H1 (cell line): ENCODE results near the gene CRTC3. TPM values are rescaled to one million over a fixed set of nuclear protein-coding genes. Genes with fewer than 3 reads are reported as not detected.

Source experiments
- CTCF ChIA-PET: fragments of 300-600 bp; sonication (Branson Sonifier 250); formaldehyde crosslinking; loops from one replicate; lab custom pipeline; 2021; ENCODE audit not compliant: partially characterized antibody; lab: Charles Lee
- POLR2A ChIA-PET: fragments of 300-600 bp; sonication (Branson Sonifier 250); formaldehyde crosslinking; loops from one replicate; lab custom pipeline; 2021; ENCODE audit warnings: inconsistent platforms; ENCODE audit not compliant: partially characterized antibody; lab: Charles Lee
- DNase-seq, 2 experiments: peaks; one replicate each; pipeline versions ENCODE4 v3.0.0 to v3.0.0-alpha.2; 2010 to 2022; ENCODE audit warnings: low spot score in 2 of 2, low read depth in 1 of 2, mixed read lengths in 1 of 2
- FAIRE-seq: peaks from 2 replicates; lab custom pipeline; 2011; peaks lifted over from hg19 to GRCh38; lab: Jason Lieb, UNC
- H2AFZ ChIP-seq: 2 replicates; pipeline ENCODE4 v1.8.1; 2012; ENCODE audit warnings: low read length, inconsistent platforms
- H2AK5ac ChIP-seq: 2 replicates; pipeline ENCODE4 v1.6.1; 2013; ENCODE audit warnings: low read depth, low read length
- H2BK120ac ChIP-seq: replicated peaks from 2 replicates; pipeline ENCODE3; 2013; ENCODE audit warnings: low read depth, low read length, inconsistent platforms
- H2BK12ac ChIP-seq: 2 replicates; pipeline ENCODE4 v1.6.1; 2013; ENCODE audit warnings: low read depth, low read length
- H2BK15ac ChIP-seq: 2 replicates; pipeline ENCODE4 v1.6.1; 2013; ENCODE audit warnings: low read length
- H2BK20ac ChIP-seq: 2 replicates; pipeline ENCODE4 v1.6.1; 2013; ENCODE audit warnings: low read length
- H2BK5ac ChIP-seq: 2 replicates; pipeline ENCODE4 v1.6.1; 2013; ENCODE audit warnings: low read depth, low read length
- H3K14ac ChIP-seq: 2 replicates; pipeline ENCODE4 v1.6.1; 2013; ENCODE audit warnings: inconsistent platforms; ENCODE audit not compliant: insufficient read length
- H3K18ac ChIP-seq: 2 replicates; pipeline ENCODE4 v1.6.1; 2013; ENCODE audit warnings: low read length; ENCODE audit errors: extremely low read depth
- H3K23ac ChIP-seq: 2 replicates; pipeline ENCODE4 v1.6.1; 2013; ENCODE audit warnings: inconsistent platforms; ENCODE audit not compliant: insufficient read length
- H3K23me2 ChIP-seq: 2 replicates; pipeline ENCODE4 v1.6.1; 2013; ENCODE audit warnings: low read depth, low read length
- H3K27ac ChIP-seq: 2 replicates; pipeline ENCODE4 v1.6.1; 2011; ENCODE audit warnings: low read depth, low read length, inconsistent platforms
- H3K27me3 ChIP-seq, 4 experiments: replicated peaks in 1 of 4; 1 replicate in 1 of 4; 2 replicates in 3 of 4; pipeline versions ENCODE4 v1.6.1 to v1.8.1; 2011 to 2013; ENCODE audit warnings: low read length in 3 of 4, mild to moderate bottlenecking in 3 of 4, inconsistent platforms in 2 of 4, mixed read lengths in 2 of 4, moderate library complexity in 1 of 4; ENCODE audit not compliant: control insufficient read depth in 3 of 4, insufficient read depth in 3 of 4; ENCODE audit errors: extremely low read depth in 1 of 4
- H3K36me3 ChIP-seq, 4 experiments: 2 replicates each; pipeline versions ENCODE4 v1.6.1 to v1.8.1; 2011 to 2013; ENCODE audit warnings: mild to moderate bottlenecking in 4 of 4, low read length in 3 of 4, moderate library complexity in 2 of 4, control low read depth in 1 of 4, inconsistent platforms in 1 of 4; ENCODE audit not compliant: insufficient read depth in 4 of 4, control insufficient read depth in 2 of 4
- H3K4ac ChIP-seq: replicated peaks from 2 replicates; pipeline ENCODE3; 2013; ENCODE audit warnings: low read length, low read depth, mixed read lengths, inconsistent platforms; ENCODE audit not compliant: insufficient read length
- H3K4me1 ChIP-seq, 4 experiments: replicated peaks in 1 of 4; 1 replicate in 1 of 4; 2 replicates in 3 of 4; pipeline versions ENCODE4 v1.6.1 to v1.8.1; 2011 to 2013; ENCODE audit warnings: low read length in 3 of 4, inconsistent platforms in 2 of 4, mixed read lengths in 1 of 4; ENCODE audit not compliant: insufficient read depth in 4 of 4, control insufficient read depth in 3 of 4
- H3K4me2 ChIP-seq, 2 experiments: 2 replicates each; pipeline versions ENCODE4 v1.6.1 to v1.8.1; 2011 to 2013; ENCODE audit warnings: low read depth in 2 of 2, low read length in 2 of 2, control low read depth in 1 of 2, inconsistent platforms in 1 of 2, mild to moderate bottlenecking in 1 of 2; ENCODE audit not compliant: insufficient read depth in 1 of 2
- H3K4me3 ChIP-seq, 4 experiments: fragments of 200-600, 300-600 bp in 1 of 4; sonication (generic), shearing (Covaris generic), sonication (Bioruptor Twin) in 1 of 4; 2 replicates each; pipeline versions ENCODE4 v1.5.1 to v1.8.1; 2011 to 2016; ENCODE audit warnings: low read length in 4 of 4, low read depth in 3 of 4, control low read depth in 2 of 4, inconsistent platforms in 2 of 4, mild to moderate bottlenecking in 2 of 4, mixed read lengths in 1 of 4, moderate library complexity in 1 of 4; ENCODE audit not compliant: insufficient read depth in 2 of 4; ENCODE audit errors: extremely low read depth in 1 of 4
- H3K56ac ChIP-seq: replicated peaks from 2 replicates; pipeline ENCODE3; 2013; ENCODE audit warnings: low read depth, mild to moderate bottlenecking, mixed read lengths, low read length, inconsistent platforms; ENCODE audit not compliant: insufficient read length
- H3K79me1 ChIP-seq: 2 replicates; pipeline ENCODE4 v1.6.1; 2013; ENCODE audit warnings: low read depth, low read length, control low read depth
- H3K79me2 ChIP-seq, 2 experiments: 2 replicates each; pipeline versions ENCODE4 v1.6.1 to v1.8.1; 2012 to 2013; ENCODE audit warnings: low read length in 2 of 2, mild to moderate bottlenecking in 2 of 2, inconsistent platforms in 1 of 2; ENCODE audit not compliant: insufficient read depth in 2 of 2, control insufficient read depth in 1 of 2
- H3K9ac ChIP-seq, 4 experiments: replicated peaks in 1 of 4; 1 replicate in 1 of 4; 2 replicates in 3 of 4; pipeline versions ENCODE4 v1.6.1 to v1.8.1; 2011 to 2013; ENCODE audit warnings: low read depth in 3 of 4, low read length in 3 of 4, control low read depth in 2 of 4, mild to moderate bottlenecking in 2 of 4, moderate library complexity in 2 of 4, inconsistent platforms in 1 of 4; ENCODE audit errors: extremely low read depth in 1 of 4
- H3K9me3 ChIP-seq, 2 experiments: 2 replicates each; pipeline versions ENCODE4 v1.6.1 to v1.8.1; 2012 to 2013; ENCODE audit warnings: mild to moderate bottlenecking in 2 of 2, moderate library complexity in 2 of 2, control low read depth in 1 of 2, inconsistent platforms in 1 of 2, low read depth in 1 of 2, low read length in 1 of 2, mixed read lengths in 1 of 2; ENCODE audit not compliant: insufficient read depth in 2 of 2
- H4K20me1 ChIP-seq, 2 experiments: replicated peaks in 1 of 2; 2 replicates each; pipeline versions ENCODE3 to v1.8.1; 2011 to 2013; ENCODE audit warnings: inconsistent platforms in 2 of 2, low read length in 2 of 2, mild to moderate bottlenecking in 1 of 2; ENCODE audit not compliant: insufficient read depth in 2 of 2, control insufficient read depth in 1 of 2
- H4K5ac ChIP-seq: 2 replicates; pipeline ENCODE4 v1.6.1; 2013; ENCODE audit warnings: low read length, low read depth, mixed read lengths, inconsistent platforms; ENCODE audit not compliant: insufficient read length
- H4K8ac ChIP-seq: 2 replicates; pipeline ENCODE4 v1.8.0; 2013; ENCODE audit warnings: mild to moderate bottlenecking, moderate library complexity, low read length, inconsistent platforms; ENCODE audit not compliant: insufficient read depth; ENCODE audit errors: extremely low read depth
- H4K91ac ChIP-seq: replicated peaks from 2 replicates; pipeline ENCODE3; 2013; ENCODE audit warnings: low read length, mixed read lengths, inconsistent platforms; ENCODE audit not compliant: insufficient read length
- BACH1 ChIP-seq: IDR thresholded peaks from 2 replicates; pipeline ENCODE4 v1.6.1; 2012; ENCODE audit warnings: low read length, improper control_type of control experiment
- BRCA1 ChIP-seq: IDR thresholded peaks from 2 replicates; pipeline ENCODE4 v1.6.1; 2012; ENCODE audit warnings: low read depth, low read length, improper control_type of control experiment
- CREB1 ChIP-seq: IDR thresholded peaks from 2 replicates; pipeline ENCODE4 v1.6.1; 2012; ENCODE audit warnings: inconsistent platforms
- MAFK ChIP-seq: IDR thresholded peaks from 2 replicates; pipeline ENCODE4 v1.6.1; 2012; ENCODE audit warnings: low read depth, mild to moderate bottlenecking, improper control_type of control experiment, low read length
- MAX ChIP-seq: IDR thresholded peaks from 2 replicates; pipeline ENCODE4 v1.6.1; 2012; ENCODE audit warnings: inconsistent platforms
- NRF1 ChIP-seq: IDR thresholded peaks from 2 replicates; pipeline ENCODE4 v1.6.1; 2011; ENCODE audit warnings: mild to moderate bottlenecking, low read depth, low read length, improper control_type of control experiment
- POLR2A ChIP-seq, 2 experiments: IDR thresholded peaks; 1 replicate in 1 of 2; 2 replicates in 1 of 2; pipeline ENCODE4 v1.6.1; 2011; ENCODE audit warnings: low read depth in 2 of 2, low read length in 2 of 2, mild to moderate bottlenecking in 2 of 2; ENCODE audit errors: control extremely low read depth in 1 of 2
- SAP30 ChIP-seq: fragments of 300-600 bp; sonication (generic); IDR thresholded peaks from 2 replicates; pipeline ENCODE4 v1.7.1; 2012; ENCODE audit warnings: low read length, moderate library complexity, mild to moderate bottlenecking, inconsistent platforms; ENCODE audit not compliant: insufficient read depth, insufficient replicate concordance
- WGBS, 2 experiments: shearing (Covaris generic) in 1 of 2; methylation state at CpG; one replicate each; pipeline versions ENCODE4 v1.1.6 to v1.1.7; 2013 to 2015; ENCODE audit warnings: low lambda C conversion rate in 2 of 2, mixed read lengths in 2 of 2, inconsistent platforms in 1 of 2, low coverage in 1 of 2, missing lambda C conversion rate in 1 of 2; ENCODE audit not compliant: insufficient replicate concordance in 2 of 2, insufficient coverage in 1 of 2, insufficient read length in 1 of 2; ENCODE audit errors: extremely low coverage in 1 of 2, missing lambda C conversion rate in 1 of 2; 5-methylcytosine and 5-hydroxymethylcytosine counted together
- polyA plus RNA-seq, 7 experiments: library from polyadenylated mRNA; depleted of rRNA in 3 of 7; stranded (reverse) in 5 of 7; unstranded in 2 of 7; fragments of >200 nt in 5 of 7; fragments of 200-250 nt in 2 of 7; gene quantifications; 1 replicate in 5 of 7; 2 replicates in 1 of 7; 4 replicates in 1 of 7; pipeline versions ENCODE4 v1.2.1 to v1.2.3, GENCODE V29; 2011 to 2013; ENCODE audit warnings: missing spikeins in 2 of 7, mixed read lengths in 2 of 7
- total RNA-seq: library from RNA; stranded (reverse); fragmentation: NEBNext Ultra II Directional; extraction: Animal tissue kit (Norgen Biotek cat#: 25700); gene quantifications from 2 replicates; pipeline ENCODE4 v1.2.1, GENCODE V29; 2021

Gene CRTC3
- total and polyA plus RNA-seq, 2 of the 8 experiments (the other 6 are each of a cell fraction or from before 2014, with no cell fraction given) = 5.0 to 5.3 TPM

DNA sequence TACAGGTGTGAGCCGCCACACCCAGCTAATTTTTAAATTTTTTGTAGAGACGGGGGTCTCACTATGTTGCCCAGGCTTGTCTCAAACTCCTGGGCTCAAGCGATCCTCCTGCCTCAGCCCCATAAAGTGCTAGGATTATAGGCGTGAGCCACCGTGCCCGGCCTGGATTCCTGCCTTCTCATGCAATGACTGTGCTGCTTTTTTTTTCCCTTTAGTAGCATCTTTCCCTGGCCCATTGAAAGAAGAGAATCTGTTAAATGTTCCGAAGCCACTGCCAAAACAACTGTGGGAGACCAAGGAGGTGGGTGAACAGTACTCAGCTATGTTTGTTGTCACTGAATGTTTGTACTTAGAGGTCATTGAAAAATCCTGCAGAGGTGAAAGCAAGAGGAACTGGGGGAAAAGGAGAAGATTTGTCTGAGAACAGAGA lies 88.0 kb downstream of the CRTC3 start:
- H3K14ac ChIP-seq = no peak overlapping the region
- H3K4me3 ChIP-seq = no peak overlapping the region
- H4K20me1 ChIP-seq = no peaks in the 10 kb centered on the region
- FAIRE-seq (no peak), DNase-seq (no peak)
- no peaks in the 10 kb centered on the region for H3K36me3 ChIP-seq
- H4K91ac ChIP-seq = no peak overlapping the region
- ChIA-PET CTCF (interaction anchor here (0.6 to 1.8 kb wide), 10 partner anchors 9 to 685 kb away, joined by 3 to 5 read pairs (median 3); no protein-coding TSS in a partner anchor), POLR2A (interaction anchor here (0.6 to 0.7 kb wide), 2 partner anchors 8 to 49 kb away, joined by 3 read pairs; no protein-coding TSS in a partner anchor)
- no peak overlapping the region for H2AK5ac ChIP-seq
- H3K23me2 ChIP-seq = no peaks in the 10 kb centered on the region
- no peak overlapping the region for H2BK20ac ChIP-seq
- H2BK120ac ChIP-seq = no peak overlapping the region
- no peak overlapping the region for H3K56ac ChIP-seq
- H3K9me3 ChIP-seq = no peaks in the 10 kb centered on the region
- TF ChIP-seq MAFK (no peak), NRF1 (no peak), BACH1 (no peak), MAX (no peak), POLR2A (IDR thresholded peaks at IDR 0.05; ENCODE audit: control extremely low read depth in 1 of 2, low read depth in 2 of 2, low read length in 2 of 2) (no peak), BRCA1 (no peak), SAP30 (no peak), CREB1 (no peak)
- H3K4me2 ChIP-seq = no peak overlapping the region
- H3K18ac ChIP-seq = no peak overlapping the region
- no peak overlapping the region for H4K8ac ChIP-seq
- no peak overlapping the region for H3K4ac ChIP-seq
- no peak overlapping the region for H3K9ac ChIP-seq
- no peak overlapping the region for H3K27ac ChIP-seq
- no peak overlapping the region for H2BK15ac ChIP-seq
- no peaks in the 10 kb centered on the region for H3K79me1 ChIP-seq
- H3K27me3 ChIP-seq = no peaks in the 10 kb centered on the region
- H3K4me1 ChIP-seq = peaks cover 0 to 3% (median 0%) of the 10 kb centered on the region in 4 experiments; a peak in 2 of 7 replicates
- H2BK5ac ChIP-seq = no peak overlapping the region
- no peak overlapping the region for H3K23ac ChIP-seq
- H2BK12ac ChIP-seq = no peak overlapping the region
- H4K5ac ChIP-seq = no peak overlapping the region
- WGBS, 2 experiments = 92% methylated on average over 7 of the region's 7 CpGs; no CpG with 5 or more reads in 1 of the 2 experiments
- no peaks in the 10 kb centered on the region for H3K79me2 ChIP-seq
- H2AFZ ChIP-seq = no peak overlapping the region
